ENCODE data around the gene INPP5D. TPM values are rescaled to one million over a fixed set of nuclear protein-coding genes. Genes with fewer than 3 reads are reported as not detected.

Gene INPP5D
- total RNA-seq, 1 experiment from 2014 or later = 2.3 TPM

- Histone ChIP-seq H3K27ac (ENCODE audit: low read depth, low read length, poor library complexity, severe bottlenecking) (no peak overlapping the region), H3K4me3 (ENCODE audit: low read depth, low read length, poor library complexity, severe bottlenecking) (no peak overlapping the region), H3K27me3 (replicated peaks; ENCODE audit: insufficient read depth, low read depth, low read length, poor library complexity) (no peaks in the 10 kb centered on the region), H3K36me3 (ENCODE audit: insufficient read depth, low read length, poor library complexity, severe bottlenecking) (no peaks in the 10 kb centered on the region), H3K4me1 (ENCODE audit: insufficient read depth, low read length, poor library complexity, severe bottlenecking) (no peaks in the 10 kb centered on the region), H3K9me3 (ENCODE audit: low read depth, low read length, poor library complexity, severe bottlenecking) (no peaks in the 10 kb centered on the region)
- no TSS peak for BruUV-seq (replicated peaks)
- TF ChIP-seq CTCF (conservative IDR thresholded peaks at IDR 0.05; ENCODE audit: low read depth, low read length) (no peak), EZH2 (IDR thresholded peaks at IDR 0.05; ENCODE audit: borderline replicate concordance, low read depth, low read length, poor library complexity, severe bottlenecking) (no peak)
- no peak for DNase-seq (ENCODE audit: low spot score)
- POLR2A ChIA-PET (ENCODE audit: low non-redundant PET) = no interaction called here
- intact Hi-C loops (cut with micrococcal nuclease; ENCODE audit: unreplicated experiment) = no loop called here
- CTCF ChIA-PET = interaction anchor here (0.6 kb wide), 1 partner anchor 88 kb away, joined by 4 read pairs; no protein-coding TSS in a partner anchor
Observed at GRCh38 chr2:233140978-233141377, 80.8 kb downstream of the INPP5D start.

GRCh38 chr2:233141901-233142300 is 81.8 kb downstream of the INPP5D start:
- POLR2A ChIA-PET (ENCODE audit: low non-redundant PET) = no interaction called here
- Histone ChIP-seq H3K36me3 (ENCODE audit: insufficient read depth, low read length, poor library complexity, severe bottlenecking) (no peaks in the 10 kb centered on the region), H3K27ac (ENCODE audit: low read depth, low read length, poor library complexity, severe bottlenecking) (no peak overlapping the region), H3K9me3 (ENCODE audit: low read depth, low read length, poor library complexity, severe bottlenecking) (no peaks in the 10 kb centered on the region), H3K4me3 (ENCODE audit: low read depth, low read length, poor library complexity, severe bottlenecking) (no peak overlapping the region), H3K4me1 (ENCODE audit: insufficient read depth, low read length, poor library complexity, severe bottlenecking) (no peaks in the 10 kb centered on the region), H3K27me3 (replicated peaks; ENCODE audit: insufficient read depth, low read depth, low read length, poor library complexity) (no peaks in the 10 kb centered on the region)
- CTCF ChIA-PET = no interaction called here
- TF ChIP-seq EZH2 (IDR thresholded peaks at IDR 0.05; ENCODE audit: borderline replicate concordance, low read depth, low read length, poor library complexity, severe bottlenecking) (no peak), CTCF (conservative IDR thresholded peaks at IDR 0.05; ENCODE audit: low read depth, low read length) (no peak)
- no TSS peak for BruUV-seq (replicated peaks)
- intact Hi-C loops (cut with micrococcal nuclease; ENCODE audit: unreplicated experiment) = no loop called here
- DNase-seq (ENCODE audit: low spot score) = no peak

DNA sequence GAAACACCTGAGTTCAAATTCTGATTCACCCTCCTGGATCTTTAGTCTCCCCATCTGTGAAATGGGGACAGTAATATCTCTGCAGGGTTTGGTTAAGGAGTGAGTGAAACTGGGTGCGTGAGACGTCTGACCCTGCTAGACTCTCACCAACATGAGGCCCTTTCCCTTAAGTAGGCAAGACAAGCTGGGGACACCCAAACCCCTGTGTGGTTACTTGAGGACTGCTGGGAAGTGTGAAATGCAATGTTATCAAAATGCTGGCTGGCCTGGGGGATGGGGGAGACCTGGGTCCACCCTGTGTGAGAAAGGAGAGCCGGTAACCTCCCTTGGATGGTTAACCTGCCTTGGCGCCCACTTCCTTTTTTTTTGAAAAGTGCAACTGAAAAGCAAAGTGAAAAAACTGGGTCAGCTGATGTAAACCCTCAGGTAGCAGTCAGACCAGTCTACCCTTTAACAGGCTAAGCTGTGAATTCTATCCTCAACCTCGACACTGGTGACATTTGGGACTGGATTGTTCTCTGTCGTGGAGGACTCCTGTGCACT is 82.3 kb downstream of the INPP5D start:
- Histone ChIP-seq H3K36me3 (ENCODE audit: insufficient read depth, low read length, poor library complexity, severe bottlenecking) (no peaks in the 10 kb centered on the region), H3K27me3 (replicated peaks; ENCODE audit: insufficient read depth, low read depth, low read length, poor library complexity) (no peaks in the 10 kb centered on the region), H3K4me3 (ENCODE audit: low read depth, low read length, poor library complexity, severe bottlenecking) (no peak overlapping the region), H3K9me3 (ENCODE audit: low read depth, low read length, poor library complexity, severe bottlenecking) (no peaks in the 10 kb centered on the region), H3K4me1 (ENCODE audit: insufficient read depth, low read length, poor library complexity, severe bottlenecking) (no peaks in the 10 kb centered on the region), H3K27ac (ENCODE audit: low read depth, low read length, poor library complexity, severe bottlenecking) (no peak overlapping the region)
- CTCF ChIA-PET = no interaction called here
- BruUV-seq (replicated peaks) = no TSS peak
- DNase-seq (ENCODE audit: low spot score) = no peak
- POLR2A ChIA-PET (ENCODE audit: low non-redundant PET) = no interaction called here
- intact Hi-C loops (cut with micrococcal nuclease; ENCODE audit: unreplicated experiment) = no loop called here
- TF ChIP-seq EZH2 (IDR thresholded peaks at IDR 0.05; ENCODE audit: borderline replicate concordance, low read depth, low read length, poor library complexity, severe bottlenecking) = no peak
- no peak for TF ChIP-seq CTCF (conservative IDR thresholded peaks at IDR 0.05; ENCODE audit: low read depth, low read length)

Data from A673 (cell line).